MM.1S (cell line): ENCODE data around the gene FGFR1OP2.

Source experiments
- CTCF ChIP-seq: fragments of 300-600 bp; sonication (generic); IDR thresholded peaks from 2 replicates; pipeline ENCODE4 v1.5.1; 2016; ENCODE audit warnings: antibody characterized with exemption, low read length, mixed read lengths
- EZH2 ChIP-seq: fragments of 300-600 bp; sonication (generic); optimal IDR thresholded peaks from 2 replicates; pipeline ENCODE3; 2017; ENCODE audit warnings: low read depth, mild to moderate bottlenecking, antibody characterized with exemption, low read length, mixed read lengths
- EZH2phosphoT487 ChIP-seq: fragments of 300-600 bp; sonication (generic); IDR thresholded peaks from 2 replicates; pipeline ENCODE4 v1.6.1; 2018; ENCODE audit warnings: antibody characterized with exemption, low read length

- TF ChIP-seq EZH2phosphoT487 (no peak), CTCF (no peak), EZH2 (no peak)
These were observed 42.6 kb upstream of the FGFR1OP2 start for GRCh38 chr12:26895672-26896071.
